Measurements from ENCODE around the gene USH1C. TPM values are rescaled to one million over a fixed set of nuclear protein-coding genes. Genes with fewer than 3 reads are reported as not detected.

Gene USH1C
- total RNA-seq, 4 donors from 2014 or later = 1.1 TPM; not detected in 3

- Histone ChIP-seq H3K27ac (no peak overlapping the region), H3K4me1 (no peaks in the 10 kb centered on the region), H3K27me3 (peaks cover 26% of the 10 kb centered on the region), H3K4me3 (no peak overlapping the region), H3K36me3 (no peaks in the 10 kb centered on the region), H3K9me3 (no peaks in the 10 kb centered on the region)
- no peak for ATAC-seq
- WGBS, 2 donors (ENCODE audit: low coverage in 1 of 2) = 82% methylated on average over 4 of the region's 9 CpGs; no CpG with 5 or more reads in 1 of the 2 donors
- no peak for TF ChIP-seq POLR2A (IDR thresholded peaks at IDR 0.05)
- no peak for TF ChIP-seq EP300 (IDR thresholded peaks at IDR 0.05)
- TF ChIP-seq POLR2AphosphoS5 (IDR thresholded peaks at IDR 0.05) = no peak
- TF ChIP-seq CTCF (IDR thresholded peaks at IDR 0.05) = no peak
Observed at GRCh38 chr11:17574141-17575091, 30.2 kb upstream of the USH1C start.

GRCh38 chr11:17573526-17573925 is 29.3 kb upstream of the USH1C start:
- Histone ChIP-seq H3K36me3 (no peaks in the 10 kb centered on the region), H3K27ac (no peak overlapping the region), H3K9me3 (no peaks in the 10 kb centered on the region), H3K4me1 (no peaks in the 10 kb centered on the region), H3K4me3 (no peak overlapping the region), H3K27me3 (peaks cover 23% of the 10 kb centered on the region)
- no peak for ATAC-seq
- WGBS, 2 donors (ENCODE audit: low coverage in 1 of 2) = 90 to 100% methylated on average over 1 to 3 of the region's 3 CpGs
- no peak for TF ChIP-seq POLR2AphosphoS5 (IDR thresholded peaks at IDR 0.05)
- TF ChIP-seq EP300 (IDR thresholded peaks at IDR 0.05) = no peak
- TF ChIP-seq POLR2A (IDR thresholded peaks at IDR 0.05) = no peak
- no peak for TF ChIP-seq CTCF (IDR thresholded peaks at IDR 0.05)

DNA sequence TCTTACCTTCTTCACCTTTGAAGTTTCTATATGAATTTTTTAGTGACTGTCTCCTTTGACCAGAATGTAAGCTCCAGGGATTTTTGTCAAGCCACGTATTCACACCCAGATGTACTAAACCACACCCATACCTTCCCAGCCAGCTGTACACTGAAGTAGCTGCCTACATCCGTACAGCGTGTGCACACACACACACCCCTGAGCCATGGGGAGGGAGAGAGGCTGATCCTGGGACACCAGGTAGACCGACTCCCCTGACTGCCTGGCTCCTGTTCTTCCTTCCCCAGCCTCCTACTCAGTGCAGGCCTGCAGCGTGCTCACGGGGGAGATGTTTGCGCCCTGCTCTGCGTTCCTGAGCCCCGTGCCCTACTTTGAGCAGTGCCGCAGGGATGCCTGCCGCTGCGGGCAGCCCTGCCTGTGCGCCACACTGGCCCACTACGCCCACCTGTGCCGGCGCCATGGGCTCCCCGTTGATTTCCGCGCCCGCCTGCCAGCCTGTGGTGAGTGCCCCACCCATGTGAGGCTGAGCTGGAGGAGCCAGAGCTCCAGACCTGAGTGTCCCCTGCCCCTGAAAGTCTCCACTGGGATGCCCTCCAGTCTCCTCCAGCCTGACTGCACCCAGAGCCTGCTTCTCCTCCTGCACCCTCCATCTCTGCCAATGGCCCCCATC is 28.7 kb upstream of the USH1C start:
- Histone ChIP-seq H3K9me3 (no peaks in the 10 kb centered on the region), H3K4me3 (no peak overlapping the region), H3K36me3 (no peaks in the 10 kb centered on the region), H3K27ac (no peak overlapping the region), H3K27me3 (peaks cover 23% of the 10 kb centered on the region), H3K4me1 (no peaks in the 10 kb centered on the region)
- no peak for TF ChIP-seq POLR2A (IDR thresholded peaks at IDR 0.05)
- TF ChIP-seq POLR2AphosphoS5 (IDR thresholded peaks at IDR 0.05) = no peak
- TF ChIP-seq CTCF (IDR thresholded peaks at IDR 0.05) = no peak
- TF ChIP-seq EP300 (IDR thresholded peaks at IDR 0.05) = no peak
- 67 to 85% methylated on average over 2 to 5 of the region's 20 CpGs for WGBS, 2 donors (ENCODE audit: low coverage in 1 of 2)
- ATAC-seq = no peak

DNA sequence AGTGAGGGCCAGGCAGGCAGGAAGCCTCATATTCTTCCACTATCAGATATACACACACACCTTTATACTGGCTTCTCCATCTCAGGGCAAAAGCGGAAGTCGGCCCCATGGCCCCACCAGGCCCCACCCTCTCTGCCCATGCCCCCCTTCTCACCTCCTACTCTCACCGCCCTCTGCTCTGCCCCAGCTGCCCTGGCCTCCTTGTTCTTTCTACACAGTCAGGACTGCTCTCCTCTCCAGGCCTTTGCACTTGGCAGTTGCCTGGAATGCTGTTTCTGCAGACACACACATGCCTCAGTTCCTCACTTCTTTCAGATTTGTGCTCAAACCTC is 28.1 kb upstream of the USH1C start:
- Histone ChIP-seq H3K9me3 (no peaks in the 10 kb centered on the region), H3K27ac (no peak overlapping the region), H3K4me3 (no peak overlapping the region), H3K27me3 (peaks cover 23% of the 10 kb centered on the region), H3K36me3 (no peaks in the 10 kb centered on the region), H3K4me1 (no peaks in the 10 kb centered on the region)
- no peak for ATAC-seq
- 54 to 61% methylated on average over 3 of the region's 3 CpGs for WGBS, 2 donors (ENCODE audit: low coverage in 1 of 2)
- TF ChIP-seq CTCF (IDR thresholded peaks at IDR 0.05) = no peak
- TF ChIP-seq EP300 (IDR thresholded peaks at IDR 0.05) = no peak
- TF ChIP-seq POLR2AphosphoS5 (IDR thresholded peaks at IDR 0.05) = no peak
- TF ChIP-seq POLR2A (IDR thresholded peaks at IDR 0.05) = no peak

All from gastroesophageal sphincter (tissue), 4 donors.